ENCODE data around the gene LRRC27. TPM values are rescaled to one million over a fixed set of nuclear protein-coding genes. Genes with fewer than 3 reads are reported as not detected.

Gene LRRC27
- polyA plus RNA-seq, 2 of the 4 experiments (the other 2 are of a cell fraction) = 6.5 to 6.9 TPM

- WGBS (ENCODE audit: missing lambda C conversion rate) = 72% methylated on average over 11 of the region's 17 CpGs
- Histone ChIP-seq H3K27ac (peak overlapping the region in 1 of 2 experiments; percentile 32; a peak in 2 of 6 replicates), H3K4me1 (peaks cover 3% of the 10 kb centered on the region; the same call in 1 of the 3 replicates), H3K9me3 (no peaks in the 10 kb centered on the region), H3K4me2 (no peak overlapping the region), H3K4me3 (no peak overlapping the region)
- no peak for DNase-seq (ENCODE audit: low read depth in 1 of 2, low spot score in 1 of 2)
- ChIA-PET CTCF (interaction anchor here (1.0 to 1.7 kb wide), 3 partner anchors 19 to 44 kb away, joined by 4 to 6 read pairs (median 5); no protein-coding TSS in a partner anchor), POLR2A (no interaction called here)
- ATAC-seq = no peak; a peak in 2 of 6 replicates
- FAIRE-seq = no peak
- no peak for TF ChIP-seq KDM1A (IDR thresholded peaks at IDR 0.05; ENCODE audit: low read depth)
These were observed 75.9 kb downstream of the LRRC27 start for GRCh38 chr10:132407846-132408278.

GRCh38 chr10:132408367-132408781 is 76.4 kb downstream of the LRRC27 start:
- TF ChIP-seq EP300 (IDR thresholded peaks at IDR 0.05) = no peak
- no peak for TF ChIP-seq CEBPB (IDR thresholded peaks at IDR 0.05)
- TF ChIP-seq HOXB13 (CRISPR knock-in tag; IDR thresholded peaks at IDR 0.05; ENCODE audit: low read depth) = no peak
- no peak for TF ChIP-seq RNF2 (IDR thresholded peaks at IDR 0.05; ENCODE audit: borderline replicate concordance, low read depth)
- TF ChIP-seq HEYL (CRISPR knock-in tag; IDR thresholded peaks at IDR 0.05) = no peak
- no peak for TF ChIP-seq EHF (CRISPR knock-in tag; IDR thresholded peaks at IDR 0.05)
- TF ChIP-seq HOXB5 (CRISPR knock-in tag; IDR thresholded peaks at IDR 0.05) = no peak
- no peak for TF ChIP-seq CBX8 (IDR thresholded peaks at IDR 0.05)
- TF ChIP-seq PBX3 (IDR thresholded peaks at IDR 0.05) = no peak
- no peak for TF ChIP-seq FOSB (CRISPR knock-in tag; IDR thresholded peaks at IDR 0.05)
- no peak for TF ChIP-seq HDAC2 (IDR thresholded peaks at IDR 0.05)
- no peak for TF ChIP-seq MYC (IDR thresholded peaks at IDR 0.05; ENCODE audit: borderline replicate concordance, low read length)
- no peak for TF ChIP-seq EHMT2 (IDR thresholded peaks at IDR 0.05; ENCODE audit: low read depth)
- TF ChIP-seq HES2 (IDR thresholded peaks at IDR 0.05) = no peak
- WGBS (ENCODE audit: missing lambda C conversion rate) = 93% methylated on average over 6 of the region's 20 CpGs

GRCh38 chr10:132408823-132409666 is 77.1 kb downstream of the LRRC27 start:
- DNase-seq (ENCODE audit: low read depth in 1 of 2, low spot score in 1 of 2) (no peak), ATAC-seq (no peak), FAIRE-seq (no peak)
- TF ChIP-seq HES2 (IDR thresholded peaks at IDR 0.05) = no peak
- no peak for TF ChIP-seq BHLHE40 (IDR thresholded peaks at IDR 0.05; ENCODE audit: low read depth, low read length)
- TF ChIP-seq HMGXB4 (CRISPR knock-in tag; IDR thresholded peaks at IDR 0.05; ENCODE audit: borderline replicate concordance) = no peak
- no peak for TF ChIP-seq SREBF2 (IDR thresholded peaks at IDR 0.05)
- no peak for TF ChIP-seq ATOH8 (CRISPR knock-in tag; IDR thresholded peaks at IDR 0.05; ENCODE audit: low read depth)
- TF ChIP-seq ZC3H11A (IDR thresholded peaks at IDR 0.05) = no peak
- no peak for TF ChIP-seq HOXB5 (CRISPR knock-in tag; IDR thresholded peaks at IDR 0.05)
- no peak for TF ChIP-seq ZNF302 (CRISPR knock-in tag; IDR thresholded peaks at IDR 0.05)
- TF ChIP-seq BCL3 (IDR thresholded peaks at IDR 0.05) = no peak
- TF ChIP-seq FOXS1 (CRISPR knock-in tag; IDR thresholded peaks at IDR 0.05) = no peak
- TF ChIP-seq ZSCAN20 (CRISPR knock-in tag; IDR thresholded peaks at IDR 0.05) = no peak
- TF ChIP-seq JUN (IDR thresholded peaks at IDR 0.05) = no peak
- 89% methylated on average over 7 of the region's 27 CpGs for WGBS (ENCODE audit: missing lambda C conversion rate)
- POLR2A ChIA-PET = no interaction called here
- peaks cover 3% of the 10 kb centered on the region; the same call in 1 of the 3 replicates for H3K4me1 ChIP-seq
- no peaks in the 10 kb centered on the region for H3K9me3 ChIP-seq
- CTCF ChIA-PET = interaction anchor here (1.0 to 1.7 kb wide), 4 partner anchors 12 to 43 kb away, joined by 4 to 6 read pairs (median 4); partner anchors contain the start of gene PWWP2B
- H3K27ac ChIP-seq = no peak overlapping the region
- no peak overlapping the region for H3K4me2 ChIP-seq
- H3K4me3 ChIP-seq = no peak overlapping the region

More at GRCh38 chr10:132408367-132408781, 76.4 kb downstream of the LRRC27 start:
- H3K4me1 ChIP-seq = peaks cover 3% of the 10 kb centered on the region; the same call in 1 of the 3 replicates
- H3K4me3 ChIP-seq = no peak overlapping the region
- ChIA-PET POLR2A (no interaction called here), CTCF (interaction anchor here (1.0 to 1.7 kb wide), 3 partner anchors 18 to 43 kb away, joined by 4 to 6 read pairs (median 5); no protein-coding TSS in a partner anchor)
- H3K4me2 ChIP-seq = no peak overlapping the region
- FAIRE-seq (no peak), ATAC-seq (no peak; a peak in 1 of 6 replicates), DNase-seq (ENCODE audit: low read depth in 1 of 2, low spot score in 1 of 2) (no peak)
- no peaks in the 10 kb centered on the region for H3K9me3 ChIP-seq
- H3K27ac ChIP-seq = no peak overlapping the region
